NOMO-1 (cell line): Measurements from ENCODE around the gene ASNS.
"Not testable (repeated sequence)": the region's sequence is repeated elsewhere in the genome, so short reads cannot be mapped to it uniquely, and the experiment has no call there.

Experiments
- DNase-seq, 2 experiments: peaks; one replicate each; lab custom pipeline; 2025; ENCODE audit not compliant: unreplicated experiment in 2 of 2; lab: John Stamatoyannopoulos, UW

Gene ASNS, protein sequence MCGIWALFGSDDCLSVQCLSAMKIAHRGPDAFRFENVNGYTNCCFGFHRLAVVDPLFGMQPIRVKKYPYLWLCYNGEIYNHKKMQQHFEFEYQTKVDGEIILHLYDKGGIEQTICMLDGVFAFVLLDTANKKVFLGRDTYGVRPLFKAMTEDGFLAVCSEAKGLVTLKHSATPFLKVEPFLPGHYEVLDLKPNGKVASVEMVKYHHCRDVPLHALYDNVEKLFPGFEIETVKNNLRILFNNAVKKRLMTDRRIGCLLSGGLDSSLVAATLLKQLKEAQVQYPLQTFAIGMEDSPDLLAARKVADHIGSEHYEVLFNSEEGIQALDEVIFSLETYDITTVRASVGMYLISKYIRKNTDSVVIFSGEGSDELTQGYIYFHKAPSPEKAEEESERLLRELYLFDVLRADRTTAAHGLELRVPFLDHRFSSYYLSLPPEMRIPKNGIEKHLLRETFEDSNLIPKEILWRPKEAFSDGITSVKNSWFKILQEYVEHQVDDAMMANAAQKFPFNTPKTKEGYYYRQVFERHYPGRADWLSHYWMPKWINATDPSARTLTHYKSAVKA

DNA sequence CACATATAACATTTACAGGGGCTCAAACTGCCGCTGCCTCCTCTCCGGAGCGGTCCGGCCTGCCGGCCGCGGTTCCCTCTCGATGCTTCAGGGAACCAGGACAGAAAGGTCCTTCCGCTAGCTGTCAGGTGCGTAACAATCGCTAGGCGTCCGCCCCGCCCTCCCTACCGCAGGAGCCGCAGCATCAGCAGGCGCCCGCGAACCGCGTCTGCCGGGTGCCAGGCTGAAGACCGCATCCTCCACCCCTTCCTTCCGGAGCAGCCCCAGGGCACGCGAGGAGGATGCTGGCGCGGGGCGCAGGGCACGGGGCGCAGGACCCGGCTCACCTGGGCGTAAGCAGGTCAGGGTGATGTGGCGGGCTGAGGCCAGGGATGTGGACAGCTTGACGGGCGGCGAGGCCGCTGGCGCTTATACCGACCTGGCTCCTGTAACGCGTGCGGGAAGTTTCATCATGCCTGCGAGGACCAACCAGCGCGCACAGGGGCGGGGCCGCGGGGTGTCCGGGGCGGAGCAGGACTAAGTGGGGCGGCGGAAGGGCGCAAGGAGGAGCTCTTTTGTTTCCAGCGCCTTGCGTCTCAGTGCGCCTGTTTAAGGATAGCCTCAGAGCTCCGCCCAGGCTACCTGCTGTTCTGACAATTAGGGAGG is at the start of gene ASNS:
TSS of gene ASNS (minus strand) at position 384 of the 645 bp plus-strand sequence. CDS start 3,252 bp downstream, outside the sequence.
- DNase-seq = peak; percentile 94 to 96

DNA sequence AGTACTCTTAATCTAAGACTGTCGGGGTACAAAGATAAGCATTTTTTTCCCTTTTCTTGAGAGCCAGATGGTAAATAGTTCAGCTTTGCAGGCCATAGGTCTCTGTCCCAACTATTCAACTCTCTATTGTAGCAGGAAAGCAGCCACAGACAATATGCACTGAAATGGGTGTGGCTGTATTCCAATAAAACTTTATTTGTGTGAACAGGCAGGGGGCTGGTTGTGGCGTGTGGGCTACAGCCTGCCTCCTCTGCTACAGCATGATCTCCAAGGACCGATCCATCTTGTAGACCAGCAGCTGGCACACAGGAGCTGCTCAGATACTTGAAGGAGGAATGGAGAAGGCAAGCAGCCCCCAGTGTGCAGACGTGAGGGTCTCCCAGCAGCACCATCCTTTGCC is 49.0 kb upstream of the ASNS start:
- not testable (repeated sequence) for DNase-seq

DNA sequence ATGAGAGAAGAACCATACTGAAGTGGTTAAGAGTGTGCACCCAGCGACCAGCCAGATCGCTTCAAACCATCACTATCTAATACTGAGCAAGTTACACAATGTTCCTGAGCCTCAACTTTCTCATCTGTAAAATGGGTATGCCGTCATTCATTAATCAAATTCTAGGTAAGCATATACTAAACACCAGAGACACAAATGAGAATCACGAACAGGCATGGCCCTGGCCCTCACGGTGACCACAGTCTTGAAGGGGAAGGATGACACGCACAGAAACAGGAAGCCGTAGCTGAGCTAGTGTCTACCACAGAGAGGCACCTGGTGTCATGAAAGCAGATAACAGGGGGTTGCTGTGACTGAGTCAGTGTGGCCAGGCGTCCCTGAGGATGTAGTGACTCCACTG is 43.1 kb upstream of the ASNS start:
- not testable (repeated sequence) for DNase-seq

DNA sequence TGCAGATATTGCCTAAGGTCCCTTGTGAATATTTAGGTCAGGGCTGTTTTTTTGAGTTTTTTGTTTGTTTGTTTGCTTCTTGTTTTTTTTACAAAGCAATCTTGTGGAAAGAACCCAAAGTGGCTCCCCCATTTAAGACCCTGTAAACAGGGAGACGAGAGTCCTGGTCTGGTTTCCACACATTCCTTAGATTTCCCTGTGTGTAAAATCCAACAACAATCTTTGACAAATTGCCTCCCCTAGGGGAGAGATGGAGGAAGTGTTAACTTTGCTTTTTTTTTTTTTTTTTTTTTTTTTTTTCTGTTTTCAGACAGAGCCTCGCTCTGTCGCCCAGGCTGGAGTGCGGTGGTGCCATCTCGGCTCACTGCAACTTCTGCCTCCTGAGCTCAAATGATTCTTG is 40.1 kb upstream of the ASNS start:
- not testable (repeated sequence) for DNase-seq

DNA sequence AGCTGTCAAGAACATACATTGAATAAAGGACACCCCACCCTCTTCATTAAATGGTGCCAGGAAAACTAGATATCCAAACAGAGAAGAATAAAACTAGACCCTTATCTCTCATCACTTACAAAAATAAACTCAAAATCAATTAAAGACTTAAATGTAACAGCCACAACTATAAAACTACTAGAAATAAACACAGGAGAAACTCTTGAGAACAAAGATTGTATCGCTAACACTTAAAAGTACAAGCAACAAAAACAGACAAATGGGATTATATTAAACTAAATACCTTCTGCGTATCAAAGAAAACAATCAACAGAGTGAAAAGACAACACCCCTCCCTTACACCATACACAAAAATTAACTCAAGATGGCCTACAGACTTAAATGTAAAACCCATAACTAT is 24.7 kb upstream of the ASNS start:
- DNase-seq = not testable (repeated sequence)

DNA sequence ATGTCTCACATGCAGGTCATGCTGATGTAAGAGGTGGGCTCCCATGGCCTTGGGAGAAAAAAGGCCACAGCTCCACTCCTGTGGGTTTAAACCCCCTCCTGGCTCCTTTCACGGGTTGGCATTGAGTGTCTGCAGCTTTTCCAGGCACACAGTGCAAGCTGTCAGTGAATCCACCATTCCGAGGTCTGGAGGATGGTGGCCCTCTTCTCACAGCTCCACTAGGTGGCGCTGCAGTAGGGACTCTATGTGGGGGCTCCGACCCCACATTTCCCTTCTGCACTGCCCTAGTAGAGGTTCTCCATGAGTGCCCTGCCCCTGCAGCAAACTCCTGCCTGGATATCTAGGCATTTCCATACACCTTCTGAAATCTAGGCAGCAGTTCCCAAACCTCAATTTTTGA is 19.5 kb upstream of the ASNS start:
- DNase-seq = not testable (repeated sequence)

DNA sequence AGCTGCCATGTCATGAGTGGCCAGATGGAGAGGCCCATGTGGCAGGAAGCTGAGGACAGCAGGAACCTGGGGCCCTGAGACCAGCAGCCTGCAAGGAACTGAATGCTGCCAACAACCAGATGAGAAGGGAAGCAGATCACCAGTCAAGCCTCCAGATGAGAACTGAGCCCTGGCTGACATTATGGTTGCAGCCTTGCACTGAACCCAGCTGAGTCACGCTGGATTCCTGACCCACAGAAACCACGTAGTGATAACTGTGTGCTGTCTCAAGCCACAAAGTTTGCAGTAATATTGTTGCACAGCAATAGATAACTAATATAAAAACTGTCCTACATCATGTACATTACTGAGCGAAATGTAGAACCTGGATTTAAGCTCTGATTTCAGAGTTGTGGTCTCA is 7.3 kb upstream of the ASNS start:
- DNase-seq = not testable (repeated sequence)

DNA sequence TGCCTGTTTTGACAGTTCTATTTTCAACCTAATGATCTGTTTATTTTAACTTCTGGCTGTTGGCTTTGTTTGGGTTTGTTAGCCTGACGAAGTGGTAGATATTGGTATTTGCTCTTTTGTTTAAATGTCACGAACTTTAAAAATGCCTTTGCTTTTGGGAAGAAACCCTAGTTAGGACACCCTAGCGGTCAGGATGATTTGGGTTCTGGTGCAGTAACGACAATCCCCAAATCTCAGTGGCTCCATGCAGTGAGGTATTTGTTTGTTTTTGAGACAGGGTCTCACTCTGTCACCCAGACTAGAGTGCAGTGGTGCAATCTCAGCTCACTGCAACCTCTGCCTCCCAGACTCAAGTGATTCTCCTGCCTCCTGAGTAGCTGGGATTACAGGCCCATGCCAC is 2.7 kb upstream of the ASNS start:
- not testable (repeated sequence) for DNase-seq

DNA sequence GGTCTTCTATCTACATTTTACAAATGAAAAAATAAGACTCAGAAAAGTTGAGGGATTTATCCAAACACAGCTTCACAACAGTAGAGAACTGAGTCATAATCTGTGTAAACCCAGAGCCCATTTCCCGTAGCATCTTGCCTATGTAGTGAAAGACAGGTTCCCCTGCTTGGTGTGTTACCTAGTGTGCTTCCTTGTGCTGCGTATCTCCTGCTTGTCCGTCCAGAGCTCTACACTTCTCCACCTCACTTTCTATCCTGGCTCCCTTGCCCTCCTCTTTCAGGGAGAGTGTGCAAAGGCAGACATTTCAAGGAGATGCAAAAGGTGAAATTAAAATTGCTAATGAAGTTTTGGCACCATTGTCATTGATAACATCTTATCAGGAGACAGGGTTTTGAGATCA is 1.4 kb upstream of the ASNS start:
- no peak for DNase-seq

DNA sequence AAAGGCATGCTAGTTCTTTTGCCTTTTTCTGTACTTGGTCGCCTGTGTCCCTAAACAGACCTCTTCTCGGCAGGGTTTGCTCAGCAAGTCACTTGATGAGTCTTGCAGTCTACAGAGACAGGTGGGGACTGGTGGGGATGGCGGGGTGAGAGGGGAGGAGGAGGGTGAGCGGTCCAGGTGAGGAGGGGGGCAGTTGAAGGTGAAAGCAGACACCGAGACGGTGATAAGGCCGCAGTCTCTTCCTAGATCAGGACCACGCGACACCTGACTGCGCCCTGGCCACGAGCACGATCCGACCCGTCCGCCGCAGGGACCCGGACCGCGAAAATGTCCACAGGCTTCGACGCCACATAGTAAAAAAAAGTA is 566 bp downstream of the ASNS start:
- DNase-seq = no peak

DNA sequence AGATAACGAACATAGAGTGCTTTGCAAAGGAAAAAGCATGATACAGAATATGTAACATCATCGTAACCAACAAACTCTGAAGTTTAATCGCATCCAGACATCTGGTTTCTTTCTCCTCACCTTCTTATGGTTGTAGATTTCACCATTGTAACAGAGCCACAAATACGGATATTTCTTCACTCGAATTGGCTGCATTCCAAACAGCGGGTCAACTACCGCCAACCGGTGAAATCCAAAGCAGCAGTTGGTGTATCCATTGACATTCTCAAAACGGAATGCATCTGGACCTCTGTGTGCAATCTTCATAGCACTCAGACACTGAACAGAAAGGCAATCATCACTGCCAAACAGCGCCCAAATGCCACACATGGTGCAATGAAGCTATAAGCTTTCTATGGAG is 3.4 kb downstream of the ASNS start:
- DNase-seq = no peak

DNA sequence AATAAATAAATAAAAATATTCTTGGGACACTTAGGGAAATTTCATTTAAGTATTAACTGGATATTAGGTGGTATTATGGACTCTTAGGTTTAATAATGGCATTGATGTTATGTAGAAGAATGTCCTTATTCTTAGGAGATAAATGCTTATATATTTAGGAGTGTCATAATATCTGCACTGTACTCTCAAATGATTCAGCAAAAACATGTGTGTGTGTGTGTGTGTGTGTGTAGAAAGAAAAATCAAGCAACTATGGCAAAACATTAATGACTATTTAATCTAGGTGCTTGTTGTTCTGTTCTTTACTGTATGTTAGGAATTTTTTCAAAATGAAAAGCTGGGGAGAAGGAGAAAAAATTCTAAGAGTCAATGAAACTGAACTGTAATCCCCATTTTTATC is 3.9 kb downstream of the ASNS start:
- no peak for DNase-seq

DNA sequence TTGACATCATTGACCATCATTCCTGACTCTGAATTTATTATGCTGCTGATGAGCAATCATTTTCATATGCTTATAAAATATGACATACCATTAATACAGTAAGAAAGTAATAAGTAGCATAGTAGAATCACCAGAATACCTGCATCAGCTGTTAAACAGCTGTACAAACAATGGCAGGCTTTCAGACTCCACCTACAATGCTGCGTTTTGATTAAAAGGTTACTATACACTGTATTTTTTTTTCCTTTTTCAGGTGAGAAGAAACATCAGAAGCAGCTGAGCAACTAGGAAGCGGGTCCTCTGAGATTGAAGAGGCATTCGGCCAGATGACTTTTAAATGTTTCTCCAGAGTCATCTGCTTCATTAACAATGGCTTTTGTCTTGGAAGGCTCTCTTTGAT is 7.1 kb downstream of the ASNS start:
- no peak for DNase-seq

DNA sequence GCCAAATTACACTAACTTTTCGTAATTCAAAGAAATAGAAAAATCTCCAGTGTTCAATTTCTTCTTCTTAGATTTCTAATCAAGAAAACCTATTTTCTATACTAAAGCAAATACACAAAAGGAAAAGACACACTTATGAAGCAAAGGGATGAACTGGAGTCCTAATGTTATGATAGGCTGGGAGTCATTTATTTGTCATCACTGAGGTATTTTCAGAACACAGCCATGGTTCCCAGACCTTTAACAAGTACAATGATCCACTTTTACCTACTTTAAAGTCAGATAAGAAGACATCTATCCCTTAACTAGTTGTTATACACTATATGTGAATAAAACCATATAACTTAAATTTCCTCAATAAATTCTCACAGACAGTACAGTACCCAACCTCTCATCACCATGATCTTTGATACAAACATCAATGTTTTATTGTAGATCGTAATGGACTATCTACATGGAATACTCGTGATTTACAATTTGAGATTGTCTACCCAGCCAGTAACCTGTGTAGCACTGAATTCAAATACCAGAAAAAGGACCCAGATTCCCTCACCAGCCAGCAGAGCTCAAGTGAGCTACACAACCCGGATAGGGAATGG is 12.5 kb downstream of the ASNS start:
- DNase-seq = no peak

DNA sequence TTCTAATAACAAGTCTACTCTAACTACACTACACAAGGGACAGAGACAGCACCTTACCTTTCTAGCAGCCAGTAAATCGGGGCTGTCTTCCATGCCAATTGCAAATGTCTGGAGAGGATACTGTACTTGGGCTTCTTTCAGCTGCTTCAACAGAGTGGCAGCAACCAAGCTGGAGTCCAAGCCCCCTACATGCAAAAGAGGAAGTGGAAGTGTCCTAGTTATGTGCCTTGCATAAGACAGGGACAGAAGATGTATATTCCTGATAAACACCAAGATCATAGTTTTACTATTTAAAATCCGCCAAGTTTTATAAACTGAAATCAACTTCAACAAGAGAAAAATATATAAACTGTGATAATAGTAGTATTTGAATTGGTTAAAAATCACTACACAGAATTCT is 14.0 kb downstream of the ASNS start:
- DNase-seq = peak in 1 of 2 experiments; percentile 31

DNA sequence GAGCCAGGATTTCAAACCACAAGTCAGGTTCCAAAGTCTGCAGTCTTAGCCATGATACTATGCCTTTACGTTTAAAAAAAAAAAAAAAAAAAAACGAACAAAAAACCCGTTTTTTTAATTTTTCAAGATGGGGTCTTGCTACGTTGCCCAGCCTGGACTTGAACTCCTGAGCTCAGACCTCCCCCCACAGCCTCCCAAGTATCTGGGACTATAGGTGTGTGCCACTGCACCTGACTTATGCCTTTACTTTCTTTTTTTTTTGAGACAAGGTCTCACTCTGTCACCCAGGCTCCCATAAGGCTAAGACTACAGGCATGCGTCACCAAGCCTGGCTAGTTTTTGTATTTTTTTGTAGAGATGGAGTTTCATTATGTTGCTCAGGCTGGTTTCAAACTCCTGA is 14.7 kb downstream of the ASNS start:
- DNase-seq = no peak

DNA sequence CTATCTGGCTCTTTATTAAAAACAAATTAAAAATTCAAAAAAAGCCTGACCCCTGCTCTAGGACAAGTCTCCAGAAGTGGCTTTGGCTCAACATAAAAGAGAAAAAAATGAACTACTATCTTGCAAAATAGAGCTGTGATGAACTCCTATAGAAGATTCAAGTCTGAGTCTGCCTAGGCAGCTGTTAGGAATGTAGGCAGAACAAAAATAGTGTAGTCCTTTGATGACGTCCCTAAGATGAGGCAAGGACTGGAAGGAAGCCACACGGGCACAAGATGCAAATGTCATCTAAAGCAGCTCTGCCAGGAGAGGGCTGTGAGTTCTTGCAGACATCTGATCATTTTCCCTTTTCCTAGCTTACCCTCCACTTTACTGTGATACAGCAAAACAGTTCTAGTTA is 20.5 kb downstream of the ASNS start:
- no peak for DNase-seq

DNA sequence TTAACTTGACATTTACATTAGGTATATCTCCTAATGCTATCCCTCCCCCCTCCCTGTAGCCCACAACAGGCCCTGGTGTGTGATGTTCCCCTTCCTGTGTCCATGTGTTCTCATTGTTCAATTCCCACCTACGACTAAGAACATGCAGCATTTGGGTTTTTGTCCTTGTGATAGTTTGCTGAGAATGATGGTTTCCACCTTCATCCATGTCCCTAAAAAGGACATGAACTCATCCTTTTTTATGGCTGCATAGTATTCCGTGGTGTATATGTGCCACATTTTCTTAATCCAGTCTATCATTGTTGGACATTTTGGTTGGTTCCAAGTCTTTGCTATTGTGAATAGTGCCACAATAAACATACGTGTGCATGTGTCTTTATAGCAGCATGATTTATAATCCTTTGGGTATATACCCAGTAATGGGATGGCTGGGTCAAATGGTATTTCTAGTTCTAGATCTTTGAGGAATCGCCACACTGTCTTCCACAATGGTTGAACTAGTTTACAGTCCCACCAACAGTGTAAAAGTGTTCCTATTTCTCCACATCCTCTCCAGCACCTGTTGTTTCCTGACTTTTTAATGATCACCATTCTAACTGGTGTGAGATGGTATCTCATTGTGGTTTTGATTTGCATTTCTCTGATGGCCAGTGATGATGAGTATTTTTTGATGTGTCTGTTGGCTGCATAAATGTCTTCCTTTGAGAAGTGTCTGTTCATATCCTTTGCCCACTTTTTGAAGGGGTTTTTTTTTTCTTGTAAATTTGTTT is 21.8 kb downstream of the ASNS start:
- DNase-seq = not testable (repeated sequence)

DNA sequence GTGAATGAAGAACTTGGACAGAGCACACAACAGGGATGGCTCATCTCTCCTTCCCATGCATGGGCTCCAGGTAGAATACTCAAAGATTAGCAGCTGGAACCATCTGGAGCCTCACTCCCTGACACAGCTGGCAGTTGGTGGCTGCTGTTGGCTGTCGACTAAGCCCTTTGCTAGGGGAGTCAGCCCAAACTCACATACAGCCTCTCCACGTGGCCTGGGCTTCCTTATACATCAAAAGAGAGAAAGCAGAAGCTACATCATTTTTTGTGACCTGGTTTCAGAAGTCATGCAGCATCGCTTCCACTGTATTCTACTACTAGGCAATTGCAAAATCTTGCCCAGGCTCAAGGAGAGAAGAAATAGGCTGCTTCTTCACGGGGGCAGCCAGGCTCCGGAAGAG is 24.4 kb downstream of the ASNS start:
- peak; percentile 42 to 83 for DNase-seq

DNA sequence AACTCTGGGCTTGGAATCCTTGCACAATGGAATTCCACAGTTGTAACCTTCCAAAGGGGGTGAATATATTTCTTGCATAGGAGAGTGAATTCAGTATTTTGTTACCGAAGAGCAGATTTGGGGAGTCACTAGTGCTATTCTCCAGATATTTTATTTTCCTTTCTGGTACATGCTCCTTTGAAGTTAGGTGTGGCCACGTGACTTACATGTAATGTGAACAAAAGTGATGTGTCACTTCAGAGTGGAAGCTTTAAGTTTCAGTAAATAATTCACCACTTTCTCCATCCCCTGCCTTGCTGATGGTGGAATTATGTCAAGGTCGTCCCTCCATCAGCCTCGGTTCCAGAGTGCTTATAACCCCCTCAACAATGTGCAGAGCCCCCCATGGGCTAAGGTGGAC is 25.3 kb downstream of the ASNS start:
- DNase-seq = no peak
